ENCODE results near the gene RAMAC. TPM values are rescaled to one million over a fixed set of nuclear protein-coding genes. Genes with fewer than 3 reads are reported as not detected.

The RAMAC gene
- total and polyA plus RNA-seq, 2 of the 8 experiments (the other 6 are each of a cell fraction or from before 2014, with no cell fraction given): 20.7 to 32.9 TPM

- H3K9me3 ChIP-seq (ENCODE audit: insufficient read depth in 2 of 2, low read depth in 1 of 2, low read length in 1 of 2): no peaks in the 10 kb centered on the region
- H4K5ac ChIP-seq (ENCODE audit: insufficient read length, low read depth, low read length): no peak overlapping the region
- no peak overlapping the region for H3K4me3 ChIP-seq (ENCODE audit: extremely low read depth in 1 of 4, insufficient read depth in 2 of 4, low read depth in 3 of 4, low read length in 4 of 4)
- H2AFZ ChIP-seq (ENCODE audit: low read length): no peak overlapping the region
- no peak overlapping the region for H4K91ac ChIP-seq (replicated peaks; ENCODE audit: insufficient read length, low read length)
- H3K27ac ChIP-seq (ENCODE audit: low read depth, low read length): no peak overlapping the region
- H3K27me3 ChIP-seq (replicated peaks in 1 of 4; ENCODE audit: control insufficient read depth in 3 of 4, extremely low read depth in 1 of 4, insufficient read depth in 3 of 4, low read length in 3 of 4): peaks cover 0 to 3% (median 0%) of the 10 kb centered on the region in 4 experiments; a peak in 1 of 7 replicates
- H4K8ac ChIP-seq (ENCODE audit: extremely low read depth, insufficient read depth, low read length): no peak overlapping the region
- H3K23me2 ChIP-seq (ENCODE audit: low read depth, low read length): peaks cover 7% of the 10 kb centered on the region; the same call in 1 of the 2 replicates
- no peak overlapping the region for H2BK20ac ChIP-seq (ENCODE audit: low read length)
- no peak overlapping the region for H3K56ac ChIP-seq (replicated peaks; ENCODE audit: insufficient read length, low read depth, low read length)
- H3K4me1 ChIP-seq (replicated peaks in 1 of 4; ENCODE audit: control insufficient read depth in 3 of 4, insufficient read depth in 4 of 4, low read length in 3 of 4): peaks cover 0 to 2% (median 1%) of the 10 kb centered on the region in 4 experiments; a peak in 5 of 7 replicates
- H3K79me2 ChIP-seq (ENCODE audit: control insufficient read depth in 1 of 2, insufficient read depth in 2 of 2, low read length in 2 of 2): no peaks in the 10 kb centered on the region
- CTCF ChIA-PET (ENCODE audit: partially characterized antibody): no interaction called here
- no peak overlapping the region for H2AK5ac ChIP-seq (ENCODE audit: low read depth, low read length)
- no peak for FAIRE-seq
- TF ChIP-seq SP1 (IDR thresholded peaks at IDR 0.05; ENCODE audit: low read depth, low read length) (no peak), SUZ12 (IDR thresholded peaks at IDR 0.05; ENCODE audit: low read length) (no peak), SP4 (IDR thresholded peaks at IDR 0.05; ENCODE audit: low read length) (no peak), JUND (IDR thresholded peaks at IDR 0.05; ENCODE audit: low read length) (no peak), KDM4A (IDR thresholded peaks at IDR 0.05; ENCODE audit: low read depth, low read length, severe bottlenecking) (no peak), MAX (IDR thresholded peaks at IDR 0.05) (no peak), EP300 (IDR thresholded peaks at IDR 0.05; ENCODE audit: borderline replicate concordance in 1 of 2, low read depth in 2 of 2, low read length in 2 of 2) (no peak), SIX5 (IDR thresholded peaks at IDR 0.05; ENCODE audit: low read depth, low read length) (no peak), ZNF274 (IDR thresholded peaks at IDR 0.05; ENCODE audit: borderline replicate concordance, extremely low read depth, low read length) (no peak), EGR1 (IDR thresholded peaks at IDR 0.05; ENCODE audit: borderline replicate concordance, low read depth, low read length) (no peak), HDAC2 (IDR thresholded peaks at IDR 0.05; ENCODE audit: borderline replicate concordance in 1 of 2, low read depth in 2 of 2, low read length in 2 of 2) (no peak), SIN3A (conservative IDR thresholded peaks at IDR 0.05 in 1 of 2, IDR thresholded peaks at IDR 0.05 in 1 of 2; ENCODE audit: low read depth in 1 of 2, low read length in 2 of 2) (no peak)
- H2BK15ac ChIP-seq (ENCODE audit: low read length): no peak overlapping the region
- no peak overlapping the region for H3K9ac ChIP-seq (replicated peaks in 1 of 4; ENCODE audit: extremely low read depth in 1 of 4, low read depth in 3 of 4, low read length in 3 of 4)
- H3K23ac ChIP-seq (ENCODE audit: insufficient read length): no peak overlapping the region
- H2BK5ac ChIP-seq (ENCODE audit: low read depth, low read length): no peak overlapping the region
- H3K14ac ChIP-seq (ENCODE audit: insufficient read length): no peak overlapping the region
- H3K36me3 ChIP-seq (ENCODE audit: control insufficient read depth in 2 of 4, insufficient read depth in 4 of 4, low read length in 3 of 4): peaks cover 5 to 32% (median 16%) of the 10 kb centered on the region in 4 experiments; a peak in 7 of 8 replicates
- H3K4ac ChIP-seq (replicated peaks; ENCODE audit: insufficient read length, low read depth, low read length): no peak overlapping the region
- no peak for DNase-seq (ENCODE audit: low read depth in 1 of 2, low spot score in 2 of 2)
- no peaks in the 10 kb centered on the region for H3K79me1 ChIP-seq (ENCODE audit: low read depth, low read length)
- H3K4me2 ChIP-seq (ENCODE audit: insufficient read depth in 1 of 2, low read depth in 2 of 2, low read length in 2 of 2): no peak overlapping the region
- WGBS, 2 experiments (ENCODE audit: extremely low coverage in 1 of 2, insufficient coverage in 1 of 2, insufficient read length in 1 of 2, insufficient replicate concordance in 2 of 2, low coverage in 1 of 2, low lambda C conversion rate in 2 of 2, missing lambda C conversion rate in 1 of 2): 90% methylated on average over 5 of the region's 5 CpGs; no CpG with 5 or more reads in 1 of the 2 experiments
- no peak overlapping the region for H2BK12ac ChIP-seq (ENCODE audit: low read depth, low read length)
- POLR2A ChIA-PET (ENCODE audit: partially characterized antibody): no interaction called here
- no peak overlapping the region for H2BK120ac ChIP-seq (replicated peaks; ENCODE audit: low read depth, low read length)
- H3K18ac ChIP-seq (ENCODE audit: extremely low read depth, low read length): no peak overlapping the region
- H4K20me1 ChIP-seq (replicated peaks in 1 of 2; ENCODE audit: control insufficient read depth in 1 of 2, insufficient read depth in 2 of 2, low read length in 2 of 2): no peaks in the 10 kb centered on the region
Measured at GRCh38 chr15:83016906-83017305, 30.9 kb downstream of the RAMAC start.
